GM19023 (cell line): ENCODE measurements around the gene GDPD4.

Experiments
- ATAC-seq: cut with Tn5 transposase; IDR thresholded peaks from one replicate; pipeline ENCODE4 v1.9.1; 2021; ENCODE audit warnings: mild to moderate bottlenecking, moderate library complexity; ENCODE audit not compliant: unreplicated experiment

GDPD4 gene, protein sequence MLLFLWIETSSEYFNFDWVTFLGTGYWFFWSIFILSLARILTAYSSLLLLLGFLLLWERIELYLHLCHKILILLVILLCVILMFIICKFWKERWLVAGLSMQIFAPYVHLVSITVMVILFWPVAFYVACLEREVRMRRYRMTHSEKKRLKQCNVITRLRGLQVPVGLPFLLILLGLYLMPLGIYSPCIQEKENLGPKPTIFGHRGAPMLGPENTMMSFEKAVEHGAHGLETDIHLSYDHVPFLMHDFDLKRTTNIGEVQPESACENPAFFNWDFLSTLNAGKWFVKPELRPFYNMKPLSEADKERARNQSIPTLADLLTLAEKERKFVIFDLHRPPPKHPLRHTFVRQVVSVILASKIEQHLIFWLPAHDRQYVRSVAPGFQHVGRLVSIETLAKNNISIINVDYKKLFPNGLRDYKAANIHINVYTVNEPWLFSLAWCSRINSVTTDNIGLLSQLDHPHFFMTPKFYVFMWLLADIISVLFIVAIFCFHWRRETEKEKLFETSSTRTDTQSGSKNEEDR

DNA sequence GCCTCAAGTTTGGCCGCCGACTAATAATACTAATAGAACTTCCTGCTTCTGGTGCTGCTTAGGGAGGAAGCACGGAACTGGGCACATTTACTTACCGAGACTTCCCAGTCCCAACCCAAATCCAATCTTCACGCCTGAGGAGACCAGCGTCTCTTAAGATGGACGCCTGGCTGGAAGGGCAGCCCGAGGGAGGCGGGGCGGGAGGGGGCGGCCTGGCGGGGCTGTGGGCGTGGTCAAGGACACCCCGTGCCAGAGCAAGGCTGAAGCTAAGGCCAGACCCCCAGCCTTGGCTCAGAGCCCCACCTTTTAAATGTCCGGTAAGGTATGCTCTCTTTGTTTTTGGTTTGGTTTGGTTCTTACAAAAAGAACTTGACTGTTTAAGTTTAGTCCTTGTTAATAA, at the start of gene GDPD4:
TSS of gene GDPD4 (minus strand) at position 177 of the 400 bp plus-strand sequence. CDS start 16,549 bp downstream, outside the sequence.
- ATAC-seq: no peak

- ATAC-seq: no peak
Measured at GRCh38 chr11:77347948-77348347, 46.5 kb upstream of the GDPD4 start.

DNA sequence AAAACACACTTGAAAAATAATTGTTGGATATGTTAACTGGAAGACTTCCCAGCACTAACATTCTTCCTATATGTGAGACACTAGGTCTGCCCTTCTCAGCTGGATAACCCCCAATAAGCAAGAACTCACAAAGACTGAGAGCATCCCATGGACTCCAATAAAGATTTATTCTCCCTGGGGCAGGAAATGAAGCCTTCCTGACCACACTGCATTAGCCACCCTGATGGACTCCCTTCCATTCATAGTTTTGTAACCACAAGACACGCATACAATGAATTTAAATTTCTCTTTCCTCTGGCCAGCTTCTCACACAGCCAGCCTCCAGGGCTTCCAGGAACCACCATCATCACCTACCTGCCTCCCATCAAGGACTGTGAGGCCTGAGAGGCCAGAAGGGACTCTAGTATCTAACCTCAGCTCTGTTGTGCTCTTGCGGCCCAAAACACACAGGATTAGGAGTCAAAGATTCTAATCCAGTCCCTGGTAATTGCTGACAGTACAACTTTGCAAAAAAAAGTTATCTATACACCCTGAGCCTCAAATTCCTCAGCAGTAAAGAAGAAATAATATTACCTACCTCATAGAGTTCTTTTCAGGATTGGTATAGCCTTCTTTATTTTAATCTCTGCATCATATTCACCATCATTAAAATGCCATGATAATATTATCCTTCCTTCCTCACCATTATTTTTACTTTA, 45.6 kb upstream of the GDPD4 start:
- no peak for ATAC-seq

- ATAC-seq: no peak
Measured at GRCh38 chr11:77345621-77346020, 44.1 kb upstream of the GDPD4 start.

DNA sequence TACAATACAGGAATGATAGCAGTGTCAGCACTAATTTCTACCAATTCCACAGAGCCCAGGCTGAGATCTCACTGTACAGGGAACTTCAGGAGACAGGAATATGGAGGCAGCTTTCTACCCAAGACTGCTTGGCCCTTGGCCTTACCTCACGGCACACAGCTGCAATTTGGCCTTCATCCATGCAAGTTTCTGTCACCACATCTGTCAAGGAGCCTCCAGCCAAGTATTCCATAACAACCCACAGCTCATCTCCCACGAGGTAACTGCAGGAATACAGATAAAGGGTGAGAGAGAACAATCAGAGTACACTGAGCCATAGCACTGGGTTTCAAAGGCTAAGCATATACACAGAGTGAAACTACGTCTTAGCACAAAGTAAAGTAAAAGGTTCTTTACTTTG, 39.0 kb upstream of the GDPD4 start:
- ATAC-seq: no peak

DNA sequence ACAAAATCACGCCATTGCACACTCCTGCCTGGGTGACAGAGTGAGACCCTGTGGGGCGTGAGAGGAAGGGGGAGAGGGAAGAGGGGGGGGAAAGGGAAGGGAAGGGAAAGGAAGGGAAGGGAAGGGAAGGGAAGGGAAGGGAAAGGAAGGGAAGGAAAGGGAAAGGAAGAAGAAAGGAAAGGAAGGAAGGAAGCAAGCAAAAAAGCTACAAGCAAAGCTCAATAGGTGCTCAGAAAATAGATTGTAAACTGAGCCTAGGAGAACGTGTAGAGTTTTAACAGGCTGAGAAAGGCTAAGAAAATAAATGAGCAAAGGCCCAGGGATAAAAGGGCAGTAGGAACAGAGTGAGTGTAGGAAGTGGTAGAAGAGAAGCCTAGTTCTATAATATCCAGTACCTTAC, 30.8 kb upstream of the GDPD4 start:
- no peak for ATAC-seq

DNA sequence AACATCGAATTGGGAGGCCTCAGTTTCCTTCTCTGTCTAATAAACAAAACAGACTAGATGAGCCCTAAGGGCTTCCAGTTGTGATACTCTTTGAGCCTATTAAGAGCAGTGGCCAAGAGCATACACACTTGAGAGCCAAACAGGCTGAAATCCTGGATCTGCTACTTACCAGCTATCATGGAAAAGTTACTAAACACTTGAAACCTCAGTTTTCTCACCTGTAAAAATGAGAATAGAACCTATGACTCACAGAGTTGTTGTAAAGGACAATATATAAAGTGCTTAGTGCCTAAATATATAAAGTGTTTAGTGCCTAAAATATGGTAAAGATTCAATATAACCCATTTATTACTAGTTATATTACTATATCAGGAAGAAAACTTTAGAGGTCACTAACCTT, 23.7 kb upstream of the GDPD4 start:
- no peak for ATAC-seq

DNA sequence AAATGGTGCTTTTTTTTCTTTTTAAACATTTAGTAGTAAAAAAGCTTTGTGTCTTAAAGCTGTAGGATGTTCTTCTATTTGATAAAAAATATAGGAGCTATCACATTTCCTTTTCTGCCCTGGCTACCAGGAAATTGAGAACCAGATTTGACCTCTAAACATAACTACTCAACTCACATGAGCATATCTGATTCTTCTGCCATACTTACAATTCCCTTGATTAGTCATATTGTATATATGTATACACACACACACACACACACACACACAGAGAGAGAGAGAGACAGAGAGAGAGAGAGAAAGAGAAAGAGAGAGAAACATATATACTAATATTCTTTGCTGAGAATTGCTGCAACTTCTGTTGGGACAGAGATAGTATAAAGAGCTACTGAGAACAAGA, 23.0 kb upstream of the GDPD4 start:
- no peak for ATAC-seq

GRCh38 chr11:77322926-77323590, 21.6 kb upstream of the GDPD4 start:
- ATAC-seq: no peak

- ATAC-seq: no peak
Measured at GRCh38 chr11:77322506-77322905, 21.0 kb upstream of the GDPD4 start.

- ATAC-seq: no peak
Measured at GRCh38 chr11:77320351-77320750, 18.9 kb upstream of the GDPD4 start.

DNA sequence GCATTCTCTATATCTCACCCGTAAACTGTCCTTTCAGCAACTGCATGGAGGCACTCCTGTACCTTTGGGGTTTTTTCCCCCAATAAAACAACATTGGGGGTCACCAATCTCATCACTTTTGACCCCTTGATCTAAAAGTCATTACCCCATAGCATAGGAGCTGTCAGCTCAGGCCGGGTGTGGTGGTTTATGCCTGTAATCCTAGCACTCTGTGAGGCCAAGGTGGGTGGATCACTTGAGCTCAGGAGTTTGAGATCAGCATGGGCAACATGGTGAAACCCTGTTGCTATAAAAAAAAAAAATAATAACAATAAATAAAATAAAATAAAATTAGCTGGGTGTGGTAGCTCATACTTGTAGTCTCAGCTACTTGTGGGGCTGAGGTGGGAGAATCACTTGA, 17.1 kb upstream of the GDPD4 start:
- ATAC-seq: no peak

GRCh38 chr11:77316733-77317342, 15.4 kb upstream of the GDPD4 start:
- ATAC-seq: no peak

GRCh38 chr11:77312107-77312506, 10.6 kb upstream of the GDPD4 start:
- no peak for ATAC-seq

DNA sequence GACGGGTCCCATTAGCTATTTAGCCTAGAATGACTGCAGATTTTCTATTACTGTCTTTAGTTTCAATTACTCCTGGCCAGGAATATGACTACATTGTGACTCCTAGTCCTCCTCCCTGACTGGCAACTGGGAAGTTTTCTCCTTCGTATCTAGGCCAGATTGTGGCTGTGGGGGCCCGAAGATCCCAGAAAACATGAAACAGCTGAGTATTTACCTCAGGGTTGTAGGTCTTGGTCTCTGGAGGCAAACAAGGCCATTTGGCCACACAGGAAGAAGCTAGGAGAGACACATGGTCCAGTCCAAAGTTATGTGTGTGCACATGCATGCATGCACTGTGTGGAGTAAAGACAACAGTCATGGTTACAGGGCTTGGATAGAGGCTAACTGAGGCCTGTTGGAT, 10.2 kb upstream of the GDPD4 start:
- no peak for ATAC-seq

GRCh38 chr11:77310721-77311120, 9.2 kb upstream of the GDPD4 start:
- no peak for ATAC-seq

GRCh38 chr11:77309401-77310085, 8.1 kb upstream of the GDPD4 start:
- ATAC-seq: no peak

DNA sequence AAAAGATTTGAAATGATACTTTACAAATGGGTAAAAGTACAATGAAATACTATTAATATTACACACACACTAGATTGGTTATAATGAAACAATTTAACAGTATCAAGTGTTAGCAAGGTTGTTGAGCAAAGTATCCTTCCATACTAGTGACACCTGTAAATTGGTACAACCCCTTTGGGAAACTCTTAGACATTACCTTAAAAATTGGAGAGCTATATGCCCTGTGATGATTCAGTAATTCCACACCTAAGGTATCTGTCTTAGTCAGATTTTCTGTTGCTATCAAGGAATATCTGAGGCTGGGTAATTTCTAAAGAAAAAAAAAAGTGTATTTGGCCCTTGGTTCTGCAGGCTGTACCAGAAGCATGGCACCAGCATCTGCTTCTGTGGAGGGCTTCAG, 7.4 kb upstream of the GDPD4 start:
- ATAC-seq: no peak

DNA sequence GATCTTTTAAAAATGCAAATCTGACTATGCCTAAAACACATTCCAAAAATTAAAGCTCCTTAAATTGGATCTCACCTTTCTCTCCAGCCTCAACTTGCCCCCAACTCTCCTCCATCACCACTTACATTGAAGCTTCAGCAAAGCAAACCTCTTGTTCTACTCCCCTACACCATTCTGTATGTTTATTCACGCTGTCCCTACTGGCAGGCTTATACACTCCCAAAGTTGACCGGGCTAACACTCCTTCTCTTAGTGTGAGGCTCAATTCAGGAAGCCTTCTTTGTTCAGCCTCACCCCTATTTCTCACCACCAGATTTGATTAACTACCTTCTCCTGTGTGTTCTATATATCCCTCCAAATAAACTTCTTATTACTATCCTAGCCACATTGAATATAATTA, 1.8 kb upstream of the GDPD4 start:
- no peak for ATAC-seq

- no peak for ATAC-seq
Measured at GRCh38 chr11:77302752-77303151, 1.3 kb upstream of the GDPD4 start.

- no peak for ATAC-seq
Measured at GRCh38 chr11:77300695-77301094, 791 bp downstream of the GDPD4 start.
